Measurements from ENCODE around the gene TRIM4.
"Not testable (repeated sequence)": the region's sequence is repeated elsewhere in the genome, so short reads cannot be mapped to it uniquely, and the experiment has no call there.

TRIM4 gene, protein sequence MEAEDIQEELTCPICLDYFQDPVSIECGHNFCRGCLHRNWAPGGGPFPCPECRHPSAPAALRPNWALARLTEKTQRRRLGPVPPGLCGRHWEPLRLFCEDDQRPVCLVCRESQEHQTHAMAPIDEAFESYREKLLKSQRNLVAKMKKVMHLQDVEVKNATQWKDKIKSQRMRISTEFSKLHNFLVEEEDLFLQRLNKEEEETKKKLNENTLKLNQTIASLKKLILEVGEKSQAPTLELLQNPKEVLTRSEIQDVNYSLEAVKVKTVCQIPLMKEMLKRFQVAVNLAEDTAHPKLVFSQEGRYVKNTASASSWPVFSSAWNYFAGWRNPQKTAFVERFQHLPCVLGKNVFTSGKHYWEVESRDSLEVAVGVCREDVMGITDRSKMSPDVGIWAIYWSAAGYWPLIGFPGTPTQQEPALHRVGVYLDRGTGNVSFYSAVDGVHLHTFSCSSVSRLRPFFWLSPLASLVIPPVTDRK

GRCh38 chr7:99918959-99919813 is at the start of gene TRIM4:
Gene TRIM4 (minus strand): TSS chr7:99919530. CDS start chr7:99919401, 129 bp downstream.
- peak; percentile 74 to 80 (median 79) for DNase-seq (ENCODE audit: low read depth in 3 of 3)

DNA sequence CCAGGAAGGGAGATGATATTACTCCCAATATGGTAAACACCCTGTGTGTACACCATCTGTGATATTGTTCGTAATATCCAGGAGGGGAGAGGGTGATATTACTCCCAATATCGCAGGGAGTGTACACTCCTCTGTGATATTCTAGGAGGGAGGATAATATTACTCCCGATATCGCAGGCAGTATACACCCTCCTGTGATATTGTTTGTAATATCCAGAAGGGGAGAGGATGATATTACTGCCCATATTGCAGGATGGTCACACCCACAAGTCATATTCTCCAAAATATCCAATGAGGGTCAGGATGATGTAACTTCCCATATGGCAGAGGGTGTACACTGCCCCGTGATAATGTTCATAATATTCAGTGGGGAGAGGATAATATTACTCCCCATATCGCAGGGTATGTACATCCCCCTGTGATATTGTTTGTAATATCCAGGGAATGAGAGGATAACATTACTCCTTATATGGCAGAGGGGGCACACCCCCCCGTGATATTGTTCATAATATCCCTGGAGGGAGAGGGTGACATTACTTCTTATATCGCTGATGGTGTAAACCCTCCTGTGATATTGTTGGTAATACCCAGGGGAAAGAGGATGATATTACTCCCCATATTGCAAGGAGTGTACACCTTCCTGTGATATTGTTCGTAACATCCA is 39.4 kb upstream of the TRIM4 start:
- no peak for DNase-seq (ENCODE audit: low read depth in 3 of 3)

DNA sequence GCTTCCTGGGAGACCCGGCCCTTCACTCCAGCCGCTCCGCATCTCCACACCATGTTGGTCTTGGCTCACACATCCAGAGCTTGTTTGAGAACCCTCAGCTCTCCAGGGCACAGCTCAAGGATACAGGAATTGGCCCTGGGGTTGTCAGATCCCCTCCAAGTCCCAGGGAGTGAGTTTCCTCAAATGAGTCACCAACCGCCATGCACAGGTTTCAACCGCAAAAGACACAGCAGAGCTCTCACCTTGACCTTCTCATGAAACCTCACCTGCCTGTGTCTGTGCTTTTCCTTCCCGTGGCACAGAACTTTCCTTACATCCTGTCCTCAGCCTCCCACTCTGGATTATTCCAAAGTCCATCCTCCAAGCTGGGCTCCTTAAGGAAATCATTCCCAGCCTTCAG is 35.9 kb upstream of the TRIM4 start:
- DNase-seq (ENCODE audit: low read depth in 3 of 3) = no peak

- not testable (repeated sequence) for DNase-seq (ENCODE audit: low read depth in 3 of 3)
These were observed 35.3 kb upstream of the TRIM4 start for GRCh38 chr7:99954643-99955042.

DNA sequence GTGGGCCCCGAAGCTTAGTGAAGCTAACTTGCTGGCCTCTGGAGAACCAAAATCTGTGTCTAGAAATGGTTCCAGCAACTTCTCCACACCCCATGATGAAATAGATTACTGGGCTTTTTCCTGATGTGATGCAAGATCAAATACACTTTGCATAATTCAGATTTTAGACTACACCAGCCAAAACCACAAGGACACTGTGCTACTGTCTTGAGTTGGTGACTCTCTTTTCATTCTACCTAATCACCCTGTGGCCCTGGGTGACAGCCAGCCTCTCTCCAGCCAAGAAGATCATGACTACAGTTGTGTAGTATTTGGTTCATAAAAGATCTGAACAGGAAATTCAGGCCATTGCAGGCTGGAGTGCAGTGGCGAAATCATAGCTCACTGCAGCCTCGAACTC is 34.3 kb upstream of the TRIM4 start:
- no peak for DNase-seq (ENCODE audit: low read depth in 3 of 3)

GRCh38 chr7:99952649-99953048 is 33.3 kb upstream of the TRIM4 start:
- not testable (repeated sequence) for DNase-seq (ENCODE audit: low read depth in 3 of 3)

GRCh38 chr7:99950819-99951218 is 31.5 kb upstream of the TRIM4 start:
- not testable (repeated sequence) for DNase-seq (ENCODE audit: low read depth in 3 of 3)

DNA sequence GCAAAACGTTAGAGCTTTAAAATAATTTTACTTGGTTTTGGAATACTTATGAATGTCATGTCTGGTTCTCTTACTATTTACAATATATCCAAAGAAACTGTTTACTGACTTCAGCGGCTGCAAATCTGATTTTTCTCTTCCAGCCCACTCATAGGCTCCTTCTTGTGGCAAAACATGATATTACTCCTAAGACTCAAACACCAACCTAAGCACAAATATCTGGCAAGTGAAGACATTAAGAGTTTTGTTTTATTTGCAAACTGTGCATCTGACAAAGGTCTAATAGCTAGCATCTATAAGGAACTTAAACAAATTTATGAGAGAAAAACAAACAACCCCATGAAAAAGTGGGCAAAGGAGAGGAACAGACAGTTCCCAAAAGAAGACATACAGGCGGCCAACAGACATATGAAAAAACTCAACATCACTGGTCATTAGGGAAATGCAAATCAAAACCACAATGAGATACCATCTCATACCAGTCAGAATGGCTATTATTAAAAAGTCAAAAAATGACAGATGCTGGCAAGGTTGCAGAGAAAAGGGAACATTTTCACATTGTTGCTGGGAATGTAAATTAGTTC is 30.4 kb upstream of the TRIM4 start:
- no peak for DNase-seq (ENCODE audit: low read depth in 3 of 3)

DNA sequence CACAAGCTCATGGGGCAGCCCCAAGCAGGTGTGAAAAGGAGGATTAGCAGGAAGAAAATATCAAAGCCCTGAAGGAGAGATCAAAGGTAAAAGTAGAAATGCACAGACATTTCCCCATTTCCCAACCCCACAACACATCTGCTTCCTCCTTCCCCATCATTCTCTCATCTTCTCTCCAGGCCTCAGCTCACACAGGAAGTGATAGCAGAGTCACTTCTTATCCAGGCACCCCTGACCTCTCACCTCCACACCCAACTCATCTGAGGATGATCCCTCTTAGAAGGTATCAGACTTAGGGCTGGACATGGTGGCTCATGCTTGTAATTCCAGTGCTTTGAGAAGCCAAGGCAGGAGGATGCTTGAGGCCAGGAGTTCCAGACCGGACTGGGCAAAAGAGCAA is 28.3 kb upstream of the TRIM4 start:
- DNase-seq (ENCODE audit: low read depth in 3 of 3) = no peak

- DNase-seq (ENCODE audit: low read depth in 3 of 3) = no peak
These were observed 25.3 kb upstream of the TRIM4 start for GRCh38 chr7:99944497-99945070.

- no peak for DNase-seq (ENCODE audit: low read depth in 3 of 3)
These were observed 24.5 kb upstream of the TRIM4 start for GRCh38 chr7:99943641-99944496.

DNA sequence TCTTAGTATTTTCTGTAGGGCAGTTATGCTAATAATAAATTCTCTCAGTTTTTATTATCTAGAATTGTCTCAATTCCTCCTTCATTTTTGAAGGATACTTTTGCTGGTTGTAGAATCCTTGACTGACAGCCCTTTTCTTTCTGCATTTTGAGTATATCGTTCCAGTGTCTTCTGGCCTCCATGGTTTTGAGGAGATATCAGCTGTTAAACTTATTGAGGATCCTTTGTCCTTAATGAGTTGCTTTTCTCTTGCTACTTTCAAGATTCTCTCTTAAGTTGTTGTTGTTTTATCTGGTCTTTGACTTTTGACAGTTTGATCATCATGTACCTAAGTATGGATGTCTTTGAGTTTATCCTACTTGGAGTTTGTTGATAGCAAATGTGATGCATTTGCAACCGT is 19.0 kb upstream of the TRIM4 start:
- no peak for DNase-seq (ENCODE audit: low read depth in 3 of 3)

- not testable (repeated sequence) for DNase-seq (ENCODE audit: low read depth in 3 of 3)
These were observed 15.7 kb upstream of the TRIM4 start for GRCh38 chr7:99935009-99935408.

DNA sequence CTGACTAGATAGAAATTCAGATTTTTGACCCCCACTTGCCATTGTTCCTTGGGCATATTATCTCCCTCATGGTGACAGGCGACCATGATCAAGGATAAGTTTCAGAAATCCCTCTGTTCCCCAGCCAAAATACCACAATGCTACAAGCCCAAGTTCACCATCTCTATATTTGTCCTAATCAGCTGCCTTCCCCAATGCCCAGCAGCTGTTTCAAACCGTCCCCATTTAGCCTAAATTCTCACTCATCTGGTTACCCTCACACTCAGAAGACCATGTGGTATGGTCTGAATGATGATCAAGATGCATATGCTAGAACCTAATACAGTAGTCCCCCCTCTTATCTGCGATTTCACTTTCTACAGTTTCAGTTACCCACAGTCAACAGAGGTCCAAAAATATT is 11.0 kb upstream of the TRIM4 start:
- DNase-seq (ENCODE audit: low read depth in 3 of 3) = no peak

- no peak for DNase-seq (ENCODE audit: low read depth in 3 of 3)
These were observed 10.4 kb upstream of the TRIM4 start for GRCh38 chr7:99929730-99930053.

DNA sequence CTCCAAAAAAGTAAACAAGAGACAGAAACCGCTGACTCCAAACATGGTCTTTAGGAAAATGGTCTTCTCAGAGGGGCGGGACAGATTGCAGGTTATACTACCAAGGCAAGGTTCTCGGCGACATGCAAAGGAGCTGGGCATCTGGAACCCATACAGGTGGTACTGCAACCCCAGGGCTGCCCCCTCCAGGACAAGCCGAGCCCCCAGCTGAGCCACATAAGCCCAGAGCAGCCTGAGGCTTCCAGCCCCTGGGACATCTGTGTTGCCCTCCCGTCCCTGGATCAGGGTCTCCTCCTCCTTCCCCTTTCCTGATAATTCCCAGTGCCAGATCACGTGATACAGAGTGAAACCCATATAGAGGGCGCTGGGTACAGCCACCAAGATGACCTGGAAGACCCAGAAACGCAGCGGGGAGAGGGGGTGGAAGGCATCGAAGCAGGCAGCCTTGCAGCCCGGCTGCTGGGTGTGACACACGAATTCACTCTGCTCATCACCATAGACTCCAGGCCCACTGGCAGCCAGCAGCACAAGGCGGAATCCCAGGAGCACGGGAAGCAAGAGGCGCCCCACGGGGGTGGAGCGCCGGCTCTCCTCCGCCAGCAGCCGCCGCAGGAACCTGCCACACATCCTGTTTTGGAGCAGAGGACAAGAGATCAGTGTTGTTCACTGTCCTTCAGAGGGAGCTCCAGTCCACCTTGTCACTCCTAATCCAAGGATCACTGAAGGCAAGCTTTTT is 9.8 kb upstream of the TRIM4 start, which contains the start of gene GJC3:
GJC3 (minus strand) TSS at position 627 of the 736 bp plus-strand sequence; CDS start at position 627, 0 bp downstream.
- peak; percentile 6 to 8 (median 6) for DNase-seq (ENCODE audit: low read depth in 3 of 3)

DNA sequence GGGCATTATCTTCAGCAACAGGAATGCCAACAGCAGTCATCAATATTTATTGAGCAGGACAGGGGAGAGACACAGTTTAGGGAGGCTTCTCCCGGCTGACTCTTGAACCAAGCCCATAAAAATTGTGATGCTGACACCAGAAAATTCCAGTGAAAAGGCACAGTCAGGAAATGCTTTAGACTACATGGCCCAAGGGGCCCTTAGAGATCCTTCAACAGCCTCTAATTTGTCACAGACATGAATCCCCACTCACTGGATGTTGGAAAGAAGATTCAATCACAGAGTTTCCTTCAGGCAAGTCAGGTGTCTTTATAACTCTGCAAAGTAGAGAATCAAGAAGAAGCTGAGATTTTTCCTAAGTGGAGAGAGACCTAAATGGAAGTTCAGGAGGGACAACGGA is 8.9 kb upstream of the TRIM4 start:
- no peak for DNase-seq (ENCODE audit: low read depth in 3 of 3)

GRCh38 chr7:99927536-99927935 is 8.2 kb upstream of the TRIM4 start:
- no peak for DNase-seq (ENCODE audit: low read depth in 3 of 3)

DNA sequence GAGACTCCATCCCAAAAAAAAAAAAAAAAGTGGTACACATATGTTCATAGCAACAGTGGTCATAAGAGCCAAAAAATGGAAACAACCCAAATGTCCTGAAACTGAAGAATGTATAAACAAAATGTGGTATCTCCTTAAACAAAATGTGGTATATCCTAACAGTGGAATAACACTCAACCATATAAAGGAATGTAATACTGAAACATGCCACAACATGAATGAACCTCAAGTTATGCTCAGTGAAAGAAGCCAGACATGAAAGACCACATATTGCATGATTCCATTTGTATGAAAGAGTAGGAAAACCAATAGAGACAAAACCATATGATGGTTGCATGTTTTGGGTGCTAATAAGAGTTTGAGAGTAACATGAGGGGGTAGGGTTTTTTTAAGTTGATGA is 7.0 kb upstream of the TRIM4 start:
- DNase-seq (ENCODE audit: low read depth in 3 of 3) = no peak

- DNase-seq (ENCODE audit: low read depth in 3 of 3) = no peak
These were observed 3.9 kb upstream of the TRIM4 start for GRCh38 chr7:99923200-99923599.

Measured in stimulated activated CD4-positive, alpha-beta T cell treated with anti-CD3 and anti-CD28 coated beads, TNF-alpha, amount 100 ng/mL, for 4 hours (primary cell).